HAP-1 (cell line): ENCODE measurements around the gene CAMTA1.
A peak's percentile ranks its signal among the peaks of the same experiment; 100 is the strongest.

Source experiments
- DNase-seq, 2 experiments: peaks; one replicate each; pipeline ENCODE4 v3.0.0-alpha.2; 2016 to 2020; ENCODE audit warnings: low spot score in 2 of 2
- H3K27me3 ChIP-seq: fragments of 250-450 bp; sonication (Bioruptor Pico); 2 replicates; pipeline ENCODE4 v1.5.1; 2020; ENCODE audit warnings: low read depth, mild to moderate bottlenecking, moderate library complexity
- H3K36me3 ChIP-seq: fragments of 250-450 bp; sonication (Bioruptor Pico); replicated peaks from 2 replicates; pipeline ENCODE4 v1.5.1; 2020; ENCODE audit warnings: mild to moderate bottlenecking
- H3K4me1 ChIP-seq: fragments of 250-450 bp; sonication (Bioruptor Pico); 2 replicates; pipeline ENCODE4 v1.5.1; 2020; ENCODE audit warnings: mild to moderate bottlenecking
- H3K4me3 ChIP-seq: fragments of 250-450 bp; sonication (Bioruptor Pico); 2 replicates; pipeline ENCODE4 v1.5.1; 2020; ENCODE audit warnings: mild to moderate bottlenecking, moderate library complexity
- H3K9me3 ChIP-seq: fragments of 250-450 bp; sonication (Bioruptor Pico); 2 replicates; pipeline ENCODE4 v1.5.1; 2020; ENCODE audit warnings: mild to moderate bottlenecking, moderate library complexity
- in situ Hi-C: fragments of 300-500 bp; cut with MboI; formaldehyde crosslinking; loops from 3 replicates; pipeline ENCODE4 v1.14.3; 2020; ENCODE audit warnings: low sequenced_read_pairs, inconsistent platforms, mixed read lengths

The CAMTA1 gene

DNA sequence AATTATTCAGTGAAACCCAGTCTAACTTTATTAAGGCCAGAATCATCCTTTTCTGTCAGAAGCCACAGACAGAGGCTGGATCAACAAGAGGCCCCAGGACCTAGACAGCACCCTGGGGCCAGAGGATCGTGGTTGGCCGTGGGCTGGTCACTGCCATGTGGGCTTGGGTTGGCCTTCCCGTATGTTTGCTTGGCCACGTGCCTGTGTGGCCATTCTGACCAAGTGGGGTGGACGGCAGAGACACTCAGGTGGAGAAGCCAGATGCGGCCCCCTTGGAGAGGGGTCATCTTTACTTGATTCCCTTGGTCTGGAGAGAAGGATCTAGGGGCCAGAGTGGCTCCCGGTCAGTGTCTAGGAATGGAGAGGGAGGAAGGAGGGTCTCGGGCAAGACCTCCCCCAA, 327.9 kb downstream of the CAMTA1 start:
- Histone ChIP-seq H3K36me3 (no peaks in the 10 kb centered on the region), H3K4me1 (0 out of 2 replicates have a peak, but pooled peaks cover 3% of the 10 kb centered on the region), H3K9me3 (no peaks in the 10 kb centered on the region), H3K27me3 (peaks cover 5% of the 10 kb centered on the region; the same call in 1 of the 2 replicates), H3K4me3 (no peak overlapping the region)
- in situ Hi-C loops, result no loop called here
- no peak for DNase-seq

DNA sequence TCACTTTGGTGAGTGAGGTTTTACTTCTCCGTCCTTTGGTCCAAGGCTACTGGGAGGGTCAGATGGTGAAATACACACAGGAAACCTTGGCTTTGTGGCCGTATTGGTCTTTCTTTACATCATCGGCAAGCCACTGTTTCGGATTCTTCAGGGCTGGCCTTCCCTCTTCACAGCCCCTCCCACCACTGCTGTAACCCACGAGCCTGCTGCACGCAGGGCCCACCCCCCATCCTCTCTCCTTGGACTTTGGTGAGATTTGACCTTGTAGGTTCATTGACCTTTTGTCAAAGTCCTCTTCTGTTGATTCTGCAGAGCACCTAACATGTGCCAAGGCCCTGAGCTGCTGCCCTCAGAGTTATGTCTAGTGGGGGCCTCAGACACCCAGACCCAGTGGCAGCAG, 328.6 kb downstream of the CAMTA1 start:
- in situ Hi-C loops, result no loop called here
- H3K27me3 ChIP-seq, result peaks cover 5% of the 10 kb centered on the region; the same call in 1 of the 2 replicates
- no peak for DNase-seq
- H3K4me3 ChIP-seq, result no peak overlapping the region
- no peaks in the 10 kb centered on the region for H3K36me3 ChIP-seq
- H3K9me3 ChIP-seq, result no peaks in the 10 kb centered on the region
- 0 out of 2 replicates have a peak, but pooled peaks cover 3% of the 10 kb centered on the region for H3K4me1 ChIP-seq

DNA sequence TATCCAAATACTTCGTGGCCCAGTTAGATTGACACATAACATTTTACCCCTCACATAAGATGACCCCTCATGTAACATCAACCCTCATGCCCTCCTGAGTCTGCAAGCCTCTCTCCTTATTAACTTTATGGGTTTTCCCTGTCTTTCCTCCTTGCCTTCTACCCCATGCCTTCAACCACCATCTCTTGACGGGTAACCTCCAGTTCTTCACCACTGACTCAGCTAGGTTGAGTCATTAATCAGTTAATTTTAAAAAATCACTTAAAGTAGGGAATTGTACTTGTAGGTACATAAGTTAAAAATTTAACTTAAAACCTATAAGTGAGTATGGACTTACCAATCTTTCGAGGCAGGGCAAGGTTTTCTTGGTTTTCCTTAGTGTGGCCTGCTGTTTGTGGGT, 330.7 kb downstream of the CAMTA1 start:
- Histone ChIP-seq H3K9me3 (no peaks in the 10 kb centered on the region), H3K27me3 (no peaks in the 10 kb centered on the region), H3K36me3 (no peaks in the 10 kb centered on the region), H3K4me1 (0 out of 2 replicates have a peak, but pooled peaks cover 3% of the 10 kb centered on the region), H3K4me3 (no peak overlapping the region)
- in situ Hi-C loops, result no loop called here
- no peak for DNase-seq

DNA sequence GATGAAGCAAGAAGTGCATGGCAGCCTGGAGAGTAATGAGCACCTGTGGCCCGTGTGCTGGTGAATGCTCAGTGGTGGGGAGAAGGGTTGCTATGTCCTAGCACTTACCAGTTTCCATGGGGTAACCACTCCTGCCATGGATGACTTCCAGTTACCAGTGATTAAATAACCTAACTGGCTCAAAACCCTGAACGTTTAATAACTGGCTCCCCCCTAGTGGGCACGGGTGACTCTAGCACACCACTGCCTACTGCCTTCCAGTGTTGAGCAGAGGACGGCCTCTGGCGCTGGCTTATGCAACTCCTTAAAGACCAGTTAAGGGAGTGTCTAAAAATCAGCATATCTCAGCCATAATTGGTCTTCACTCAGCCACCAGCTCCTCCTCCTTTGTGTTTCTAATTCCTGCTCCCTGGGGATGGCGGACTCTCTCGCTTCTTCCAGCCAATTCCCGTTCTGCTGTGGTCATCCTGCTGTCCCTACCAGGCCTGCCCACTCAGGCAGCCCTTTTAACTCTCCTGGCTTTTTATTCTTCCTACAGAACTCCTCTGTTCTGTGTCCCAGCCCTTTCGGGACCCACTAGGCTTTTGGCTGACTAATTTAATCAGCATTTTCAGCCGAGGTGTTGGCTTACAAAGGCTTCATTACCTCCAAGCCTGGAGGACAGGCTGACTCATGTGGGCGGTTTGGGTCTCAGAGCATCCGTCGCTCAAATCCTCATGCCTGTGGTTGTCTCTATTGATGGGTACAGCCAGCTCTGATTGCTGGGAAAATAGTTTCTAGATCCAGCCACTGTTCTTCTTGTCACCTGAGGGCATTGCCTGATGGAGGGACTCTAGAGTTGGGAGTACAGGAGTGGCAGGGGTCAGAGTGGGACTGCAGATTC, 332.4 kb downstream of the CAMTA1 start:
- 0 out of 2 replicates have a peak, but pooled peaks cover 3% of the 10 kb centered on the region for H3K4me1 ChIP-seq
- no peaks in the 10 kb centered on the region for H3K9me3 ChIP-seq
- H3K27me3 ChIP-seq, result no peaks in the 10 kb centered on the region
- H3K36me3 ChIP-seq, result no peaks in the 10 kb centered on the region
- in situ Hi-C loops, result no loop called here
- DNase-seq, result peak; percentile 75 to 80
- H3K4me3 ChIP-seq, result no peak overlapping the region

DNA sequence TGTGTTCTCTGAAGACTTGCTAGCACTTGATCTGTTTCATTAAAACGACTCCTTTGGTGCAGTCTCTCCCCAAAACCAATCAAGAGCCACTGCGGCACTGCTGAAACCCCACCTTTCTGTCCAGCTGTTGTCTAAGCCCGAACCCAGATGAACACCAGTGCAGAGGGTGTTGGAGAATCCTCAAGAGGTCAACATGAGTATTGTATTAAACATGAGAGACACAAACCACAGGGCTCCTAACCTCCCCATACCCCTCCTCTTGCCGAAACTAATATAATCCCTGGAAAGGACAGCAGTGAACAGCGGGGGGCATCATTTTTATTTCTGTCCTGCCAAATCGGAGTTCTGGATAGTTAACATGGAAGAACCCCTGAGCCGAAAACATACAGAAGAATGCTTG, 333.9 kb downstream of the CAMTA1 start:
- DNase-seq, result no peak
- H3K4me1 ChIP-seq, result 0 out of 2 replicates have a peak, but pooled peaks cover 3% of the 10 kb centered on the region
- no peaks in the 10 kb centered on the region for H3K36me3 ChIP-seq
- H3K4me3 ChIP-seq, result no peak overlapping the region
- no peaks in the 10 kb centered on the region for H3K9me3 ChIP-seq
- no peaks in the 10 kb centered on the region for H3K27me3 ChIP-seq
- in situ Hi-C loops, result no loop called here

DNA sequence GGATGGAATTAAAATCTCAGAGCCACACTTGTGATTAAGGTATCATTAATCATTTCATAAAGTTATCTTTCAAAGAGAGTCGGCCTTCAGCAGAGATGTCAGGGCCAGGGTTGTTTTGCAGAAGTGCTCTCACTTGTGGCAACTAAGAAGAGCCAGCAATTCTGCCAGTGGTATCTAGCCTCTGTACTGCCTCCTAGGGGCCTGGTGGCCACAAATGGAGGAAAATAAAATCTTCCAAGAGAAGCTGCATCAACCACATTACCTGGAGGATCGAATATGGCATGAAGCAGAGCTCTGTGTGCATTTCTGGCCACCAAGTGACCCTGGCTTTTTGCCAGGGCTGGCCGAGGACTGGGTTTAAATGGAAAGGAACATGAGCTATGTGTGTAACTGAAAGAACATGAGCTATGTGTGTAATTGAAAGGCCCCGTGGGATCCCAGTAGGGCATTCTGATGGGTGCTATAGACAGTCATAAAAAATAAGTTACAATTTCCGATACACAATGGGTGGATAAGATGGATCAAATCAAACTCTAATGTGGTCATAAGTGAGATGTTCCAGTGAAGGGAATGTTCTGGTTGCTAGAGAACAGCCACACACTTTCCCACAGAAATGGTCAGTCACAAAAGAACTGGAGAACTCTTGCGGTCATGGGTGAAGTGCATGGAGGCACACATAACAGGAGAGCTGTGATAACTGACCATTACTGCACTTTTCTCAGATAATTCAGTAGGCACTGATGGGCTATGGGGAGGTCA, 335.8 kb downstream of the CAMTA1 start:
- 0 out of 2 replicates have a peak, but pooled peaks cover 3% of the 10 kb centered on the region for H3K4me1 ChIP-seq
- no peaks in the 10 kb centered on the region for H3K27me3 ChIP-seq
- DNase-seq, result no peak
- no peaks in the 10 kb centered on the region for H3K36me3 ChIP-seq
- H3K9me3 ChIP-seq, result no peaks in the 10 kb centered on the region
- H3K4me3 ChIP-seq, result no peak overlapping the region
- in situ Hi-C loops, result loop anchor here (10.0 kb wide), 1 partner anchor 64 kb away; no protein-coding TSS in a partner anchor

DNA sequence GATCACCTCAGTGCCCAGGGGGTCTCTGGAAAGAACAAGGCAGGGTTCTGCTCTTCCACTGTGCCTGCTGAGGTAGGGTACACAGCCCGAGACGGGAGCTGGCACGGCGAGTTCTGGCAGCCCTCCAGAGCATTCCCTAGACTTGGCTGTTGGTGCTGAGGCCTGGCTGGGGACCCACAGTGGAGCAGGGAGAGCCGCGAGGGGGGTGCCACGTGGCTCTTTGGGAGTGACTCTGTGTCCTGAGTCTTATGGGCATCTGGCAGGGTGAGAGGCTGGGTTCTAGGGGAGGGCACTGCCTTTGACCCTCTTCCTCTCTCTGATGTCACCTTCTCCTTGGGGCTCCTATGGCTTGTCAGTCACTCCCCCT, 336.4 kb downstream of the CAMTA1 start:
- Histone ChIP-seq H3K36me3 (no peaks in the 10 kb centered on the region), H3K4me1 (0 out of 2 replicates have a peak, but pooled peaks cover 3% of the 10 kb centered on the region), H3K4me3 (no peak overlapping the region), H3K27me3 (no peaks in the 10 kb centered on the region), H3K9me3 (no peaks in the 10 kb centered on the region)
- in situ Hi-C loops, result loop anchor here (10.0 kb wide), 1 partner anchor 63 kb away; no protein-coding TSS in a partner anchor
- DNase-seq, result no peak

DNA sequence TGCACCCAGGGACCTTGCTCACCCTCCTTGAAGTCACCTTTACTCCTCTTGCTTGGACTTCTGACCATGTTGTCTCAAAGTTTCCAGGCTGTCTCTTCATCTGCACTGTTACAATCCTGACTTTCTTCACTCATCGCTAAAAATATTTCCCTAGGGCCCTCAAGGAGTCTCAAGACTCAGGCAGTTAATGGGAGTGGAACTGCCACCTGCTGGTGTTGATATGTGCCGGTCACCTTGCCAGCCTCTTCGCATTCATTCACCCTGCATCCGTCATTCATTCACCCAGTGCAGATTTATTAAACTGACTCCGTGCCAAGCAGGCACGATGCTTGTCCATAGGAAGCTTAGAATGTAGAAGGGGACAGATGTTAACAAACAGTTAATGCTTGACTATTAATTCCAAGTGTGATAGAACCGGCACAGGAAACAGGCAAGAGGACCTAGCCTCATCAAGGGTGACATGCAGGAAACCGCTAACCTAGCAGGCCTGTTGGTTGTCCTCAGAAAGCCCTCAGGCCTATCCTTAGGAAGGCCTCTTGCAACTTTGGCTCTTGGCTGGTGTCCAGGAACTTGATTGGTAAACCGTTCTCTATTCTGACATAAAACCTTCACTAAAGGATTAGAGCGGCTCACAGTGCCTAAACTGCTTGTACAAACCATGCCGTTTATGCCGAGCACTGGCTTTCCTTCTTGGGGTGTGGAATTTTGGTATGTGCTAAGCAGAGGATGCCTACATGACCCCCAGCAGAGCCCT, 342.2 kb downstream of the CAMTA1 start:
- Histone ChIP-seq H3K27me3 (no peaks in the 10 kb centered on the region), H3K36me3 (no peaks in the 10 kb centered on the region), H3K4me1 (no peaks in the 10 kb centered on the region), H3K4me3 (no peak overlapping the region), H3K9me3 (no peaks in the 10 kb centered on the region)
- no peak for DNase-seq
- in situ Hi-C loops, result loop anchor here (10.0 kb wide), 1 partner anchor 57 kb away; no protein-coding TSS in a partner anchor

DNA sequence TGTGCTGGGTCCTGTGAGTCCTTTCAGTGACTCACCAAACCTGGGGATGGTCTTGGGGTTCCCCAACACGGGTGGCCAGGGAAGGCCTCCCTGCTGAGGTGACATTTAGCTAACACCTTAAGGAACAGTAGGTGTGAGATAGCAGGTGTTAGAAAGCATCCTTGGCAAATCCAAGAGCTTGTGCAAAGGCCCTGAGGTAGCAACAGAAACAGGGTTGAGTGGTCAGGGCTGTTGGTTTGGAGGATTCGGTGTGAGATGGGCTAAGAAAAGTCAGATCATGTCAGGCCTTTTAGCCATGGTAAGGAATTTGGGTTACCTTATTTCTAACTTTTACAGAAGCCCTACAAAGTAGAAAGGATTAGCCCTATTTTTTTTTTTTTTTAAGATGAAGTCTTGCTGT, 343.0 kb downstream of the CAMTA1 start:
- Histone ChIP-seq H3K27me3 (peaks cover 4% of the 10 kb centered on the region; the same call in 1 of the 2 replicates), H3K36me3 (no peaks in the 10 kb centered on the region), H3K4me1 (no peaks in the 10 kb centered on the region), H3K4me3 (no peak overlapping the region), H3K9me3 (no peaks in the 10 kb centered on the region)
- in situ Hi-C loops, result loop anchor here (10.0 kb wide), 1 partner anchor 57 kb away; no protein-coding TSS in a partner anchor
- no peak for DNase-seq

DNA sequence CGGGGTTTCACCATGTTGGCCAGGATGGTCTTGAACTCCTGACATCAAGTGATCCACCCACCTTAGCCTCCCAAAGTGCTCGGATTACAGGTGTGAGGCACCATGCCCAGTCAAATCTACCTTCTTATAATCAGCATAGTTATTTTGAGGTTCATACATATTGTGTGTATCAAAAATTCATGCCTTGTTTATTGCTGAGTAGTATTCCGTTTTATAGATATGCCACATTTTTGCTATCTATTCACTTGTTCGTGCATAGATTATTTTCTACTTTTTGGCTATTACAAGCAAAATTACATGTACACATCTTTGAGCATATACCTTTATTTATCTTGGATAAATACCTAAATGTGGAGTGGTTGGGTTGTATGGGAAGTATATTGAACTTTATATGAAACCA, 344.9 kb downstream of the CAMTA1 start:
- no peaks in the 10 kb centered on the region for H3K36me3 ChIP-seq
- in situ Hi-C loops, result no loop called here
- no peaks in the 10 kb centered on the region for H3K9me3 ChIP-seq

DNA sequence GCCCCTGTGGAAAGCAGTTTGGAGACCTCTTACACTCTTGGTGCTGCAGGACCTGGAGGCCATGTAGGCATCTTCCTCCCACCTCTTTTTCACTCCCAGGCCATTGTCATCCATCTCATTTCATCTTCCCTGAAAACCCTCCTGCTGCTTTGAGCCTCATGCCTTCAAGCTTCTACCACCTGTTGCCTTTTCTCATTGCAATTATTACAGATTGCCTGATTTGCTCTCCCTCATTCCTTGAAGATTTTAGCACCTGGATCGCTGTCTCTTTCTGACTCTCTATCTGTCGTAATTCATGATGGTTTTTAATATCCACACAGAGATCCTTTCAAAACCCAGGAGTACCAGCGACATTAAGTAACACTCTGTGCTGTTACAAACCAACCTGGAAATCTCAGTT, 350.2 kb downstream of the CAMTA1 start:
- Histone ChIP-seq H3K4me3 (no peak overlapping the region), H3K9me3 (no peaks in the 10 kb centered on the region), H3K4me1 (no peaks in the 10 kb centered on the region), H3K27me3 (peaks cover 13% of the 10 kb centered on the region; the same call in 1 of the 2 replicates), H3K36me3 (no peaks in the 10 kb centered on the region)
- DNase-seq, result no peak
- in situ Hi-C loops, result no loop called here

More for the DNA sequence above, 344.9 kb downstream of the CAMTA1 start:
- no peaks in the 10 kb centered on the region for H3K4me1 ChIP-seq
- DNase-seq, result no peak
- peaks cover 10% of the 10 kb centered on the region; the same call in 1 of the 2 replicates for H3K27me3 ChIP-seq
- no peak overlapping the region for H3K4me3 ChIP-seq

DNA sequence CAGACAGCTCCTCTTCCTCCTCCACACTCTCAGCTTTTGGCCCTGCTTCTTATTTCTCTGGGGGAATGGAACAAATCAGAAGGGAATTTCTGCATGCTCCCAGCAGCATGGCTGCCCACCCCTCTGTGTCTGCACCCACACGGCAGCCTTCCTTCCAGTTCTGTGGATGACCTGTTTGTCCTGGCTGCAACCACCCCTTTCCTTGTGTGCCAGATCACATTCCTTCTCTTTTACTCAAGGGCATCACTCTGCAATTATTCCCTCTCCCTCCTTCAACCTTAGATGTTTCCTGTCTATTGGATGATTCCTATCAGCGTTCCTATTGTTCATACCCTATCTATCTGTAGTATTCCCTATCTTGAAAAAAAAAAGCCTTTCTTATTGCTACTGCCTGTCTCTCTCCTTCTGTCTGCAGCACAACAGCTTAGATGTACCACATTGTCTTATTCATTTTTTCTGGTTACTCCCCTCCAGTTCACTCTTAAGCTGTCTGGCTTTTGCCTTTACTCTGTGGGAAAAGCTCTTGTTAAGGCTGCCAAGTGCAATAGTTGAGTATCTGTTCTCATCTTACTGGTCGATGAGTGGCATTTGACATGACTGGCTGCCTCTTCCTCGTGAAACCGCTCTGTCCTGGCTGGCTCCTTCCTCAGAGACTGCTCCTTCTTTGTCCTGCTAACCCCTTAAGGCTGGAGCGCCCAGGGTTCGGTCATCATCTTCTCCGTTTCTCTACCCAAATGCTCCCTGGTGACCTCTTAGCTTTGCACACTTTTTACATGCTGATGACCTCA, 351.1 kb downstream of the CAMTA1 start:
- DNase-seq, result no peak
- no peaks in the 10 kb centered on the region for H3K36me3 ChIP-seq
- H3K27me3 ChIP-seq, result peaks cover 13% of the 10 kb centered on the region; the same call in 1 of the 2 replicates
- in situ Hi-C loops, result no loop called here
- no peaks in the 10 kb centered on the region for H3K9me3 ChIP-seq
- H3K4me3 ChIP-seq, result no peak overlapping the region
- no peaks in the 10 kb centered on the region for H3K4me1 ChIP-seq
